Measurements from ENCODE around the gene HLA-G. TPM values are rescaled to one million over a fixed set of nuclear protein-coding genes. Genes with fewer than 3 reads are reported as not detected.

HLA-G gene
- total RNA-seq, 1 donor from 2014 or later = not detected

GRCh38 chr6:29826271-29826670 lies 1.4 kb upstream of the HLA-G start:
- no peak for TF ChIP-seq CTCF (IDR thresholded peaks at IDR 0.05; ENCODE audit: partially characterized antibody, unreplicated experiment)
- Mint-ChIP-seq H3K4me1 (ENCODE audit: low read depth, unreplicated experiment) (no peaks in the 10 kb centered on the region), H3K9me3 (ENCODE audit: unreplicated experiment) (peaks cover 7% of the 10 kb centered on the region), H3K4me3 (ENCODE audit: unreplicated experiment) (no peak overlapping the region), H3K36me3 (ENCODE audit: unreplicated experiment) (peaks cover 13% of the 10 kb centered on the region), H3K27ac (ENCODE audit: unreplicated experiment) (no peak overlapping the region), H3K27me3 (ENCODE audit: unreplicated experiment) (peaks cover 15% of the 10 kb centered on the region)
- DNase-seq = no peak

GRCh38 chr6:29828471-29828797 lies 809 bp downstream of the HLA-G start:
- Mint-ChIP-seq H3K9me3 (ENCODE audit: unreplicated experiment) (peaks cover 6% of the 10 kb centered on the region), H3K4me1 (ENCODE audit: low read depth, unreplicated experiment) (no peaks in the 10 kb centered on the region), H3K27ac (ENCODE audit: unreplicated experiment) (no peak overlapping the region), H3K4me3 (ENCODE audit: unreplicated experiment) (peak overlapping the region; percentile 32), H3K27me3 (ENCODE audit: unreplicated experiment) (peaks cover 18% of the 10 kb centered on the region), H3K36me3 (ENCODE audit: unreplicated experiment) (peaks cover 13% of the 10 kb centered on the region)
- no peak for TF ChIP-seq CTCF (IDR thresholded peaks at IDR 0.05; ENCODE audit: partially characterized antibody, unreplicated experiment)
- peak; percentile 31 for DNase-seq

- Mint-ChIP-seq H3K36me3 (ENCODE audit: unreplicated experiment) (peaks cover 13% of the 10 kb centered on the region), H3K9me3 (ENCODE audit: unreplicated experiment) (peaks cover 5% of the 10 kb centered on the region), H3K27me3 (ENCODE audit: unreplicated experiment) (peaks cover 18% of the 10 kb centered on the region), H3K4me3 (ENCODE audit: unreplicated experiment) (no peak overlapping the region), H3K4me1 (ENCODE audit: low read depth, unreplicated experiment) (no peaks in the 10 kb centered on the region), H3K27ac (ENCODE audit: unreplicated experiment) (no peak overlapping the region)
- DNase-seq = no peak
- no peak for TF ChIP-seq CTCF (IDR thresholded peaks at IDR 0.05; ENCODE audit: partially characterized antibody, unreplicated experiment)
Measured at GRCh38 chr6:29829766-29830165, 2.1 kb downstream of the HLA-G start.

- Mint-ChIP-seq H3K36me3 (ENCODE audit: unreplicated experiment) (peaks cover 13% of the 10 kb centered on the region), H3K9me3 (ENCODE audit: unreplicated experiment) (peaks cover 5% of the 10 kb centered on the region), H3K27me3 (ENCODE audit: unreplicated experiment) (peaks cover 18% of the 10 kb centered on the region), H3K27ac (ENCODE audit: unreplicated experiment) (no peak overlapping the region), H3K4me1 (ENCODE audit: low read depth, unreplicated experiment) (no peaks in the 10 kb centered on the region), H3K4me3 (ENCODE audit: unreplicated experiment) (no peak overlapping the region)
- no peak for DNase-seq
- no peak for TF ChIP-seq CTCF (IDR thresholded peaks at IDR 0.05; ENCODE audit: partially characterized antibody, unreplicated experiment)
Measured at GRCh38 chr6:29830409-29830808, 2.8 kb downstream of the HLA-G start.

GRCh38 chr6:29831776-29832175 lies 4.2 kb downstream of the HLA-G start:
- Mint-ChIP-seq H3K27me3 (ENCODE audit: unreplicated experiment) (peaks cover 14% of the 10 kb centered on the region), H3K36me3 (ENCODE audit: unreplicated experiment) (peaks cover 12% of the 10 kb centered on the region), H3K4me1 (ENCODE audit: low read depth, unreplicated experiment) (peaks cover 2% of the 10 kb centered on the region), H3K27ac (ENCODE audit: unreplicated experiment) (no peak overlapping the region), H3K9me3 (ENCODE audit: unreplicated experiment) (peaks cover 5% of the 10 kb centered on the region), H3K4me3 (ENCODE audit: unreplicated experiment) (no peak overlapping the region)
- TF ChIP-seq CTCF (IDR thresholded peaks at IDR 0.05; ENCODE audit: partially characterized antibody, unreplicated experiment) = no peak
- DNase-seq = no peak
